DOHH2 (cell line): Measurements from ENCODE around the gene FBXO45.
"Not testable (repeated sequence)": the region's sequence is repeated elsewhere in the genome, so short reads cannot be mapped to it uniquely, and the experiment has no call there.

ENCODE experiments used
- CTCF ChIP-seq: fragments of 200-600 bp; sonication (generic); IDR thresholded peaks from one replicate; pipeline ENCODE4 v1.5.1; 2014; ENCODE audit warnings: antibody characterized with exemption, mild to moderate bottlenecking, low read depth, low read length; ENCODE audit not compliant: poor library complexity, severe bottlenecking
- EZH2phosphoT487 ChIP-seq: fragments of 200-600 bp; sonication (generic); IDR thresholded peaks from 2 replicates; pipeline ENCODE4 v1.6.1; 2017; ENCODE audit warnings: borderline replicate concordance, mild to moderate bottlenecking, antibody characterized with exemption, low read length, moderate library complexity, mixed read lengths

- not testable (repeated sequence) for TF ChIP-seq CTCF, EZH2phosphoT487
Observed at GRCh38 chr3:196637941-196638340, 69.5 kb downstream of the FBXO45 start.
